GM18868 (cell line): Measurements from ENCODE around the gene SPATA20.

Experiments used
- ATAC-seq: cut with Tn5 transposase; IDR thresholded peaks from one replicate; pipeline ENCODE4 v1.9.1; 2021; ENCODE audit warnings: mild to moderate bottlenecking, moderate library complexity; ENCODE audit not compliant: unreplicated experiment

The SPATA20 gene

GRCh38 chr17:50594128-50594823 is 47.3 kb downstream of the SPATA20 start:
- ATAC-seq, result no peak

DNA sequence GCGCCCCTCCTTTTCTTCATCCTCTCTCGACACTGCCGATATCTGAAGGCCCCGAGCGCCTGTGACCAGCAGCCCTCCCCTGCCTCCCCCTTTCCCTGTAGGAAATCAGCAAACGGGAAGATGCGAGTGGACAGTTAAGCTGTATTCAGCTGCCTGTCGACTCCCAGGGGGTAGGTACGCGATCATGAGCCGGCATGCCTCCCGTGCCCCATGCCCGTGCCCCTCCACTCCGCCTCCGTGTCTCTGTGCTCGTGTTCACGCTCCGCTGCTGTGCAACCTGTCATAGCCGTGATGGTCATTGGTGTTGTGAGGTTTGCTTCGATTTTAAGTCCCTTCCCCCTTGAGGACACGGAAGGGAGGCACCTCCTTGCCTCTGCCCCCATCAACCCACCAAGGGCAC is 47.9 kb downstream of the SPATA20 start:
- no peak for ATAC-seq

- no peak for ATAC-seq
These were observed 49.4 kb downstream of the SPATA20 start for GRCh38 chr17:50596191-50597037.

GRCh38 chr17:50598487-50598886 is 51.5 kb downstream of the SPATA20 start:
- no peak for ATAC-seq

GRCh38 chr17:50599606-50600005 is 52.6 kb downstream of the SPATA20 start:
- no peak for ATAC-seq

GRCh38 chr17:50601823-50602375 is 54.9 kb downstream of the SPATA20 start:
- no peak for ATAC-seq

DNA sequence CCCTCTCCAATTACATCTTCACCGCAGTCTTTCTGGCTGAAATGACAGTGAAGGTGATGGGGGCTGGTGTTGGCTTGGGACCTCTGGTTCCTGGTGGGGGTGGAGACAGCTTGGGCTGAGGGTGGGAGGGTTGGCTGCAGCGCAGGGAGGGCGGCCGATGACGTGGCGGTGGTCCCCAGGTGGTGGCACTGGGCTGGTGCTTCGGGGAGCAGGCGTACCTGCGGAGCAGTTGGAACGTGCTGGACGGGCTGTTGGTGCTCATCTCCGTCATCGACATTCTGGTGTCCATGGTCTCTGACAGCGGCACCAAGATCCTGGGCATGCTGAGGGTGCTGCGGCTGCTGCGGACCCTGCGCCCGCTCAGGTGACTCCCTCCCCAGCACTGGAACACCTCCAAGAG is 55.9 kb downstream of the SPATA20 start:
- no peak for ATAC-seq

DNA sequence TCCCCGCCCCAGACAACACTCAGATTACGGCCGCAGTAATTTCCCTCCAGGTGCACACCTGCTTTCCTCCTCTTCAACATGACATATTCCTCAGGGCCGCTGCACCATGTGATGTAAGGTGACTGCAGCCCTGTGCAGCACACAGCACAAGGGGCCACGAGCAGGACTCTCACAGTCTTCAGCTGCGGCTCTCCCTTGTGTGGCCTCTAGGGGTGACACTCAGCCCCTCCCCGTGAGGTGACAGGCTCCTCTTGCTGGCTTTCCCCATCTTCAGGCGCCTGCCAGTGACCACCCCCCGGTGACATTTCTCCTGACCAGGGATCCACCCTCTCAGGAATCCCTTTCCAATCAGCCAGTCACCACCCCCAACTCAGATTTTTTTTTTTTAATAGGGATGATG is 56.4 kb downstream of the SPATA20 start:
- no peak for ATAC-seq

- ATAC-seq, result no peak
These were observed 57.5 kb downstream of the SPATA20 start for GRCh38 chr17:50604513-50604912.

DNA sequence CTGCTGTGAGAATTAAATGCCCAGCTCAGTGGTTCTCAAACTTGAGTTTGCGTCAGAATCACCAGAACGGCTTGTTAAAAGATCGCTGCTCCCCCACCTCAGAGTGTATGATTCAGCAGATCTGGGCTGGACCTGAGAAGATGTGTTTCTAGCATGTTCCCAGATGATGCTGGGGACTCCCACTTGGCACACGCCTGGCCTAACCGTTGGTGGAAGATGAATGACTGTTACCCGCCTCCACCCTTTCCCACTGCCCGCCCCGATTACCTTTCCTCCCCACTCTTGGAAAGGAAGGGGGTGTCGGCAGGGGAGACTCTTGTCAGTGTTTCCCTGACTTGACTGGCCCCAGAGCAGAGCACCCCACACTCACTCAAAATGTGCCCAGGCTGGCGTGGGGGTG is 58.5 kb downstream of the SPATA20 start:
- ATAC-seq, result no peak
